NB4 (cell line): ENCODE results near the gene TM2D3.

Source experiments
- CTCF ChIP-seq: IDR thresholded peaks from one replicate; pipeline ENCODE4 v1.5.1; 2012; ENCODE audit warnings: low read depth, low read length
- POLR2A ChIP-seq: IDR thresholded peaks from 2 replicates; pipeline ENCODE4 v1.6.1; 2011; ENCODE audit warnings: mild to moderate bottlenecking; ENCODE audit not compliant: insufficient read length; ENCODE audit errors: extremely low read depth

GRCh38 chr15:101660005-101660404, 7.8 kb upstream of the TM2D3 start:
- TF ChIP-seq CTCF (no peak), POLR2A (no peak)
